BLaER1 treated with 17β-estradiol and CSF1 and Interleukin-3, amounts not matched to agents 10 nM and 100 nM (cell line): ENCODE measurements around the gene TECRL.

Source experiments
- H3K27ac ChIP-seq, 11 experiments: shearing (Covaris generic); formaldehyde crosslinking; 2 replicates each; pipeline ENCODE4 v1.8.1; 2022
- H3K27me3 ChIP-seq, 11 experiments: shearing (Covaris generic); formaldehyde crosslinking; 2 replicates each; pipeline ENCODE4 v1.8.1; 2022
- H3K36me3 ChIP-seq, 11 experiments: shearing (Covaris generic); formaldehyde crosslinking; 2 replicates each; pipeline ENCODE4 v1.8.1; 2022
- H3K4me1 ChIP-seq, 10 experiments: shearing (Covaris generic); formaldehyde crosslinking; 2 replicates each; pipeline ENCODE4 v1.8.1; 2022
- H3K4me2 ChIP-seq, 11 experiments: shearing (Covaris generic); formaldehyde crosslinking; 2 replicates each; pipeline ENCODE4 v1.8.1; 2022
- H3K4me3 ChIP-seq, 10 experiments: shearing (Covaris generic); formaldehyde crosslinking; 2 replicates each; pipeline ENCODE4 v1.8.1; 2022
- H3K9ac ChIP-seq, 11 experiments: shearing (Covaris generic); formaldehyde crosslinking; 2 replicates each; pipeline ENCODE4 v1.8.1; 2022
- H3K9me3 ChIP-seq, 11 experiments: shearing (Covaris generic); formaldehyde crosslinking; replicated peaks in 1 of 11; 2 replicates each; pipeline ENCODE4 v1.8.1; 2022
- H4K20me1 ChIP-seq, 11 experiments: shearing (Covaris generic); formaldehyde crosslinking; 2 replicates each; pipeline ENCODE4 v1.8.1; 2022
- Cebpa-rat ChIP-seq, 11 experiments: shearing (Covaris generic); IDR thresholded peaks; 2 replicates each; pipeline ENCODE4 v1.8.1; 2022

Gene TECRL

DNA sequence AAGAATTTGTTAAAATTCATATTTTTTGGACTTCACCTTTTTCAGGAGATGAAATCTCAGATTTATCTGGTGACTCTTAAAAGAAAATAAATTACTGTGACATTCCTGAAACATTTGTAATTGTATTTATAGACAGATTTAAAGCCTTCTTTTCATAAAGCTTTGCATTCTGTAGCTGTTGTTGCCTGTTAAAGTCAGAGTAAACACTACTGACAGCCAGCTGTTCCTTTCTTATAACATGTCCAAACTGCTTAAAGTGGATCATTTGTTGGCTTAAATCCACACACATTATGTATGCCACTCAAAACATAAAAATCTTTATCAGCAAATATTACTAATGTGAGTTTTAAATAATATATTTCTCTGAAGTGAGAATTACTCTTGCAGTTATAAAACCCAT, 157.5 kb downstream of the TECRL start:
- Histone ChIP-seq H3K27me3 (no peaks in the 10 kb centered on the region), H3K4me3 (no peak overlapping the region), H3K27ac (no peak overlapping the region), H3K4me1 (no peaks in the 10 kb centered on the region), H3K4me2 (no peak overlapping the region), H3K9ac (no peak overlapping the region), H3K9me3 (peaks cover 0 to 11% (median 8%) of the 10 kb centered on the region in 11 experiments; a peak in 11 of 22 replicates), H4K20me1 (no peaks in the 10 kb centered on the region), H3K36me3 (no peaks in the 10 kb centered on the region)
- TF ChIP-seq Cebpa-rat (IDR thresholded peaks at IDR 0.05), result no peak

DNA sequence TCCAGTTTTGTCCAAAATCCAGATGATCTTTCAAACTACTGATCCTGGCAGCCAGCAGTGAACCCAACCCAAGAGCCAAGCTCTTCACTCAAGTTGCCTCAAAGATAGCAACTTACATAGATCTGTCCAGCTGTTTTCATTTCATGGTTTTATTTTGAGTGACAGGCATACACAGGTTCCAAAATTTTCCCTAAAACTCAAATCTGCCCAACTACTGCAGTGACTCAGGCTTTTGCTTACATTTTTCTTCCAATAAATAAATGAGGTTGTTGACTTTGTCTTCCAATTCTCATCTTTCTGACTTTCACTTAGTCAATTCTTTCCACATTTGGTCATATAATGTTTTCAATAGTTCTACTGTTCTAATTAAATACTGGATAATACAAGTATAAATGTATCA, 158.8 kb downstream of the TECRL start:
- H3K27ac ChIP-seq, result no peak overlapping the region
- no peak for TF ChIP-seq Cebpa-rat (IDR thresholded peaks at IDR 0.05)
- no peaks in the 10 kb centered on the region for H3K27me3 ChIP-seq
- no peak overlapping the region for H3K4me2 ChIP-seq
- no peaks in the 10 kb centered on the region for H3K4me1 ChIP-seq
- no peaks in the 10 kb centered on the region for H3K36me3 ChIP-seq
- H3K9ac ChIP-seq, result no peak overlapping the region
- no peaks in the 10 kb centered on the region for H4K20me1 ChIP-seq
- no peak overlapping the region for H3K4me3 ChIP-seq
- H3K9me3 ChIP-seq, result peaks cover 0 to 11% (median 8%) of the 10 kb centered on the region in 11 experiments; a peak in 11 of 22 replicates

DNA sequence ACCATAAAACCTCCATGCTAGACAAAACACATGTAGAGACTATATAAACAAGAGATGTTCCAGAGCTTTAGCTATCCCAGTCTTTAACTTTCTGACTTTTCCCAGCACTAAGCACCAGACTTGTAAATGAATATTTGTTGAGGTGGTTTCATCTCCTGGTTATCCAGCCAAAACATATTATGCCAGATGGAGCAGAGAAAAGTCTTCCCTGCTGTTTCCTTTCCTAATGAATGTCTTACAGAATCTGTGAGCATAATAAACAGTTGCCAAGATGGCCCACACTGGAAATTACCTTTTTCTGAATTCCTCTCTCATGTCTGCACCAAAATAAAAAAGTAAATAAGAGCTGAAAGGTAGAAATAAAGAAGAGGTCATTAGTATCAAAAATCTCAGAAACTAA, 159.2 kb downstream of the TECRL start:
- Histone ChIP-seq H3K4me2 (no peak overlapping the region), H3K4me3 (no peak overlapping the region), H3K9ac (no peak overlapping the region), H3K9me3 (peaks cover 0 to 11% (median 8%) of the 10 kb centered on the region in 11 experiments; a peak in 11 of 22 replicates), H4K20me1 (no peaks in the 10 kb centered on the region), H3K27me3 (no peaks in the 10 kb centered on the region), H3K36me3 (no peaks in the 10 kb centered on the region), H3K27ac (no peak overlapping the region), H3K4me1 (no peaks in the 10 kb centered on the region)
- TF ChIP-seq Cebpa-rat (IDR thresholded peaks at IDR 0.05), result no peak

DNA sequence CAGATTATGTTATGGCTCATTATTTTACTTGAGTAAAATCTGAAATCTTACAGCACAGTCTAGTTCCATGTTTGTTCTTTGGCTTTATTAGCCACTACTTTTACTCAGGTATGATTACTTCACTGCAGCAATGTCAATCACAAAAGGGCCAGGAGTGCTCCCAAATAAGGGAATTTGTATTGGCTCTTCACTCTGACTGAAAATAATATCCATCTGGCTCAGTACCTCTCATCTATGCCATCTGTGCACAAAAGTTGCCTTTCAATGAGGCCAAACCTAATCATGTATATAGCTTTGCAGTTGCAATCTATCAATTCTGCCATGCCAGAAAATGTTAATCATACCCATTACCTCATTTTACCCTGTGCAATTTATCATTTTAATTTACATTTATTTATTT, 161.1 kb downstream of the TECRL start:
- Histone ChIP-seq H3K36me3 (no peaks in the 10 kb centered on the region), H3K4me3 (no peak overlapping the region), H3K9ac (no peak overlapping the region), H3K27me3 (no peaks in the 10 kb centered on the region), H3K4me1 (no peaks in the 10 kb centered on the region), H3K9me3 (peaks cover 0 to 11% (median 8%) of the 10 kb centered on the region in 11 experiments; a peak in 11 of 22 replicates), H4K20me1 (no peaks in the 10 kb centered on the region), H3K27ac (no peak overlapping the region), H3K4me2 (no peak overlapping the region)
- TF ChIP-seq Cebpa-rat (IDR thresholded peaks at IDR 0.05), result no peak

DNA sequence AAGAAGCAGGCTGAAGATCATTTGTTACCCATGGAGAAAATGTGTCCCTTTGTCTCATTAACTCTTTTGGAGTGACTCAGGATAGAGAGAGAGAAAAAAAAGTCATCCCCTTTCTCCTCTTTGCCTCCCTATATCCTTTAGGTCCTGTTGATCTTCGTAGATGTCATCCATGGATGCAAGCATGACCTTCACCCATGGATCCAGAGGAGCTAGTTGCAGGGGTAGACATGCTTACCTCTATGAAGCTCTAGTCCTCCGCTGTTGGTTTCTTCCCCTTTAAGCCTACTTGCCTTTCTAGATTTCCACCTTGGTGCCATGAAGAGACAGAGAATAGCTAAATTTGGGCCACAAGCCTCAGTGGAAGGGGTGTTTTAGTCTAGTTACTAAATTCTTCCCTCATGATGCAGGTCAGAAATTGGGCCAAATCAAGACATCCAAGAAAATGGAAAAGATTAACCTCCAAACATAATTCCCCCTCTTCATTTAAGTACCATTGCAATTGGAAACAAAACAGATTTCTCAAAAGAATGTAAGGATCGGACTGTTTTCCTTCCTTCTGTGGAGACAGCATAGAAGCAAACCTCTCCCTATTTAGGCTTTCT, 178.4 kb downstream of the TECRL start:
- no peak overlapping the region; a peak in 1 of 20 replicates for H3K4me3 ChIP-seq
- no peak overlapping the region for H3K9ac ChIP-seq
- H3K4me2 ChIP-seq, result no peak overlapping the region
- H3K36me3 ChIP-seq, result no peaks in the 10 kb centered on the region
- peaks cover 50 to 76% (median 63%) of the 10 kb centered on the region in 11 experiments for H3K9me3 ChIP-seq
- H3K27me3 ChIP-seq, result no peaks in the 10 kb centered on the region
- no peak overlapping the region for H3K27ac ChIP-seq
- no peaks in the 10 kb centered on the region for H3K4me1 ChIP-seq
- TF ChIP-seq Cebpa-rat (IDR thresholded peaks at IDR 0.05), result no peak
- H4K20me1 ChIP-seq, result no peaks in the 10 kb centered on the region
